HEK293 (cell line): ENCODE results near the gene RAPGEF5.

Experiments used
- OVOL3 ChIP-seq: fragments of 450-650 bp; formaldehyde crosslinking; IDR thresholded peaks from 2 replicates; pipeline ENCODE4 v1.5.1; 2016; ENCODE audit warnings: missing biosample characterization, missing genetic modification characterization
- YY2 ChIP-seq: fragments of 450-650 bp; formaldehyde crosslinking; IDR thresholded peaks from 2 replicates; pipeline ENCODE4 v1.5.1; 2016; ENCODE audit warnings: missing biosample characterization, missing genetic modification characterization
- ZFP41 ChIP-seq: fragments of 450-650 bp; formaldehyde crosslinking; IDR thresholded peaks from 2 replicates; pipeline ENCODE4 v1.5.1; 2016; ENCODE audit warnings: missing biosample characterization, missing genetic modification characterization, borderline replicate concordance
- ZNF133 ChIP-seq: fragments of 450-650 bp; formaldehyde crosslinking; IDR thresholded peaks from 2 replicates; pipeline ENCODE4 v1.5.1; 2016; ENCODE audit warnings: missing biosample characterization, missing genetic modification characterization
- ZNF510 ChIP-seq: fragments of 450-650 bp; formaldehyde crosslinking; IDR thresholded peaks from 2 replicates; pipeline ENCODE4 v1.5.1; 2018; ENCODE audit warnings: mild to moderate bottlenecking, missing genetic modification characterization, missing biosample characterization; ENCODE audit not compliant: insufficient replicate concordance
- ZNF555 ChIP-seq: fragments of 450-650 bp; formaldehyde crosslinking; conservative IDR thresholded peaks from 2 replicates; pipeline ENCODE4 v1.5.1; 2017; ENCODE audit warnings: missing biosample characterization, mild to moderate bottlenecking, missing genetic modification characterization, inconsistent platforms
- ZNF560 ChIP-seq: fragments of 450-650 bp; formaldehyde crosslinking; IDR thresholded peaks from 2 replicates; pipeline ENCODE4 v1.5.1; 2017; ENCODE audit warnings: missing biosample characterization, missing genetic modification characterization, borderline replicate concordance
- ZNF776 ChIP-seq: fragments of 450-650 bp; formaldehyde crosslinking; IDR thresholded peaks from 2 replicates; pipeline ENCODE4 v1.5.0; 2017; ENCODE audit warnings: missing biosample characterization, missing genetic modification characterization, borderline replicate concordance
- ZNF792 ChIP-seq: fragments of 450-650 bp; formaldehyde crosslinking; IDR thresholded peaks from 2 replicates; pipeline ENCODE4 v1.5.1; 2016; ENCODE audit warnings: missing biosample characterization, missing genetic modification characterization
- TF ChIP-seq, protein P1 (sequence below): fragments of 450-650 bp; formaldehyde crosslinking; IDR thresholded peaks from 2 replicates; pipeline ENCODE4 v1.5.1; 2016; ENCODE audit warnings: missing biosample characterization, missing genetic modification characterization
- TF ChIP-seq, protein P2 (sequence below): fragments of 450-650 bp; formaldehyde crosslinking; IDR thresholded peaks from 2 replicates; pipeline ENCODE4 v1.5.1; 2016; ENCODE audit warnings: missing biosample characterization, missing genetic modification characterization
- TF ChIP-seq, protein P3 (sequence below): IDR thresholded peaks from 2 replicates; pipeline ENCODE4 v1.6.1; 2011; ENCODE audit warnings: mild to moderate bottlenecking, low read depth, low read length, borderline replicate concordance
- TF ChIP-seq, protein P4 (sequence below): fragments of 450-650 bp; formaldehyde crosslinking; IDR thresholded peaks from 2 replicates; pipeline ENCODE4 v1.5.1; 2016; ENCODE audit warnings: missing biosample characterization, missing genetic modification characterization

DNA sequence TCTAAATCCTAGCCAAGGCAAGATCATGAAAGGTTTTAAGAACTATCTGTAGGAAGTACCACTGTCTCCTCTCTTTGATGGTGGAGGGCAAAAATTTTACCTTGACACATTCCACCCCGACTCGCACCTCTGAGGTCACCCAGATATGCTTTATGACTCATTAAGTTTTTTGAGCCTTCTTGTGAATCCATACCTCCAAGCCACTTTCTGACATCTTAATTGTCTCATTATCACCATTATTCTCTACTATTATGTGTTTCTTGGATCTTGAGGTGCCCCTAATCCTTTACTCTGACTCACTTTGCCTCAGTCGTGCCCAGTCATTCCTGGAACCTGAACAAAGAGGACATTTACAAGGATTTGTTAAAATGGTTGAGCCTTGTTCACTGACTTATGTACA lies 146.6 kb downstream of the RAPGEF5 start:
- TF ChIP-seq, protein P1, sequence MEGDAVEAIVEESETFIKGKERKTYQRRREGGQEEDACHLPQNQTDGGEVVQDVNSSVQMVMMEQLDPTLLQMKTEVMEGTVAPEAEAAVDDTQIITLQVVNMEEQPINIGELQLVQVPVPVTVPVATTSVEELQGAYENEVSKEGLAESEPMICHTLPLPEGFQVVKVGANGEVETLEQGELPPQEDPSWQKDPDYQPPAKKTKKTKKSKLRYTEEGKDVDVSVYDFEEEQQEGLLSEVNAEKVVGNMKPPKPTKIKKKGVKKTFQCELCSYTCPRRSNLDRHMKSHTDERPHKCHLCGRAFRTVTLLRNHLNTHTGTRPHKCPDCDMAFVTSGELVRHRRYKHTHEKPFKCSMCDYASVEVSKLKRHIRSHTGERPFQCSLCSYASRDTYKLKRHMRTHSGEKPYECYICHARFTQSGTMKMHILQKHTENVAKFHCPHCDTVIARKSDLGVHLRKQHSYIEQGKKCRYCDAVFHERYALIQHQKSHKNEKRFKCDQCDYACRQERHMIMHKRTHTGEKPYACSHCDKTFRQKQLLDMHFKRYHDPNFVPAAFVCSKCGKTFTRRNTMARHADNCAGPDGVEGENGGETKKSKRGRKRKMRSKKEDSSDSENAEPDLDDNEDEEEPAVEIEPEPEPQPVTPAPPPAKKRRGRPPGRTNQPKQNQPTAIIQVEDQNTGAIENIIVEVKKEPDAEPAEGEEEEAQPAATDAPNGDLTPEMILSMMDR (tag by site-specific recombination): no peak
- no peak for TF ChIP-seq ZNF510
- no peak for TF ChIP-seq ZNF133 (tag by site-specific recombination)
- TF ChIP-seq, protein P2, sequence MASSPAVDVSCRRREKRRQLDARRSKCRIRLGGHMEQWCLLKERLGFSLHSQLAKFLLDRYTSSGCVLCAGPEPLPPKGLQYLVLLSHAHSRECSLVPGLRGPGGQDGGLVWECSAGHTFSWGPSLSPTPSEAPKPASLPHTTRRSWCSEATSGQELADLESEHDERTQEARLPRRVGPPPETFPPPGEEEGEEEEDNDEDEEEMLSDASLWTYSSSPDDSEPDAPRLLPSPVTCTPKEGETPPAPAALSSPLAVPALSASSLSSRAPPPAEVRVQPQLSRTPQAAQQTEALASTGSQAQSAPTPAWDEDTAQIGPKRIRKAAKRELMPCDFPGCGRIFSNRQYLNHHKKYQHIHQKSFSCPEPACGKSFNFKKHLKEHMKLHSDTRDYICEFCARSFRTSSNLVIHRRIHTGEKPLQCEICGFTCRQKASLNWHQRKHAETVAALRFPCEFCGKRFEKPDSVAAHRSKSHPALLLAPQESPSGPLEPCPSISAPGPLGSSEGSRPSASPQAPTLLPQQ (tag by site-specific recombination): no peak
- no peak for TF ChIP-seq ZFP41 (tag by site-specific recombination)
- no peak for TF ChIP-seq YY2 (tag by site-specific recombination)
- TF ChIP-seq OVOL3 (tag by site-specific recombination): no peak
- TF ChIP-seq ZNF560 (tag by site-specific recombination): no peak
- no peak for TF ChIP-seq ZNF555 (tag by site-specific recombination)
- TF ChIP-seq, protein P3, sequence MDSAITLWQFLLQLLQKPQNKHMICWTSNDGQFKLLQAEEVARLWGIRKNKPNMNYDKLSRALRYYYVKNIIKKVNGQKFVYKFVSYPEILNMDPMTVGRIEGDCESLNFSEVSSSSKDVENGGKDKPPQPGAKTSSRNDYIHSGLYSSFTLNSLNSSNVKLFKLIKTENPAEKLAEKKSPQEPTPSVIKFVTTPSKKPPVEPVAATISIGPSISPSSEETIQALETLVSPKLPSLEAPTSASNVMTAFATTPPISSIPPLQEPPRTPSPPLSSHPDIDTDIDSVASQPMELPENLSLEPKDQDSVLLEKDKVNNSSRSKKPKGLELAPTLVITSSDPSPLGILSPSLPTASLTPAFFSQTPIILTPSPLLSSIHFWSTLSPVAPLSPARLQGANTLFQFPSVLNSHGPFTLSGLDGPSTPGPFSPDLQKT: no peak
- no peak for TF ChIP-seq ZNF792
- TF ChIP-seq ZNF776: no peak
- TF ChIP-seq, protein P4, sequence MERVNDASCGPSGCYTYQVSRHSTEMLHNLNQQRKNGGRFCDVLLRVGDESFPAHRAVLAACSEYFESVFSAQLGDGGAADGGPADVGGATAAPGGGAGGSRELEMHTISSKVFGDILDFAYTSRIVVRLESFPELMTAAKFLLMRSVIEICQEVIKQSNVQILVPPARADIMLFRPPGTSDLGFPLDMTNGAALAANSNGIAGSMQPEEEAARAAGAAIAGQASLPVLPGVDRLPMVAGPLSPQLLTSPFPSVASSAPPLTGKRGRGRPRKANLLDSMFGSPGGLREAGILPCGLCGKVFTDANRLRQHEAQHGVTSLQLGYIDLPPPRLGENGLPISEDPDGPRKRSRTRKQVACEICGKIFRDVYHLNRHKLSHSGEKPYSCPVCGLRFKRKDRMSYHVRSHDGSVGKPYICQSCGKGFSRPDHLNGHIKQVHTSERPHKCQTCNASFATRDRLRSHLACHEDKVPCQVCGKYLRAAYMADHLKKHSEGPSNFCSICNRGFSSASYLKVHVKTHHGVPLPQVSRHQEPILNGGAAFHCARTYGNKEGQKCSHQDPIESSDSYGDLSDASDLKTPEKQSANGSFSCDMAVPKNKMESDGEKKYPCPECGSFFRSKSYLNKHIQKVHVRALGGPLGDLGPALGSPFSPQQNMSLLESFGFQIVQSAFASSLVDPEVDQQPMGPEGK (tag by site-specific recombination): no peak
